Osteocyte (in vitro differentiated cells): ENCODE results near the gene MYO10. TPM values are rescaled to one million over a fixed set of nuclear protein-coding genes. Genes with fewer than 3 reads are reported as not detected.

ENCODE experiments used
- DNase-seq: peaks from one replicate; pipeline ENCODE4 v3.0.0; 2021; ENCODE audit warnings: mixed read lengths; ENCODE audit not compliant: unreplicated experiment; ENCODE audit errors: extremely low spot score
- H3K27ac Mint-ChIP-seq: one replicate; pipeline ENCODE4 v1.8.0; 2021; ENCODE audit warnings: mild to moderate bottlenecking, mixed read lengths; ENCODE audit not compliant: unreplicated experiment
- H3K27me3 Mint-ChIP-seq: one replicate; pipeline ENCODE4 v1.8.0; 2021; ENCODE audit warnings: mixed read lengths; ENCODE audit not compliant: unreplicated experiment
- H3K36me3 Mint-ChIP-seq: one replicate; pipeline ENCODE4 v1.8.0; 2021; ENCODE audit warnings: mixed read lengths; ENCODE audit not compliant: unreplicated experiment
- H3K4me1 Mint-ChIP-seq: one replicate; pipeline ENCODE4 v1.8.0; 2021; ENCODE audit warnings: mixed read lengths; ENCODE audit not compliant: unreplicated experiment
- H3K4me3 Mint-ChIP-seq: one replicate; pipeline ENCODE4 v1.8.0; 2021; ENCODE audit warnings: mild to moderate bottlenecking, moderate library complexity, mixed read lengths; ENCODE audit not compliant: unreplicated experiment
- H3K9me3 Mint-ChIP-seq: one replicate; pipeline ENCODE4 v1.8.0; 2021; ENCODE audit warnings: mixed read lengths; ENCODE audit not compliant: unreplicated experiment
- total RNA-seq: library from RNA; stranded (reverse); gene quantifications from 2 replicates; pipeline ENCODE4 v1.2.1, GENCODE V29; 2021
- TF ChIP-seq, protein P1 (sequence below): fragments of 200-600 bp; sonication (generic); IDR thresholded peaks from 2 replicates; pipeline ENCODE4 v1.5.0; 2021; ENCODE audit warnings: antibody characterized with exemption, mild to moderate bottlenecking, moderate library complexity

The MYO10 gene
- total RNA-seq, 1 donor from 2014 or later, result 87.8 TPM

DNA sequence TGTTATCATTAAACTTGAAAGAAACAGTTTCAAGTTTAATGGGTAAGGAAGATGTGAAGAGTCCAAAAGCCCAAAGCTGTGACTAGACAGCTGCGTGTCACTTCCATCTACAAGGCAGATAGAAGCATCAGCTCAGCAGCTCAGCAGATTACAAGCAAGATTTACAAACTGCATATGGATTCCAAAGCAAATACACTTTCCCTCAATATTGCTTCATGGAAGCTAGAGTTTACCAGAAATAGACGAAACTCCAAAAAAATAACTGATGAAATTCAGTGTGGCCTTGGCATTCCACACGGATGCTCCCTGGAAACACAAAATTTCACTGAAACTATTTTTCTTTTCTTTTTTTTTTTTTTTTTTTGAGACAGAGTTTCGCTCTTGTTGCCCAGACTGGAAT is 17.9 kb downstream of the MYO10 start:
- peaks cover 13% of the 10 kb centered on the region for H3K36me3 Mint-ChIP-seq
- no peaks in the 10 kb centered on the region for H3K27me3 Mint-ChIP-seq
- H3K4me1 Mint-ChIP-seq, result peaks cover 59% of the 10 kb centered on the region
- no peak overlapping the region for H3K4me3 Mint-ChIP-seq
- H3K9me3 Mint-ChIP-seq, result no peaks in the 10 kb centered on the region
- TF ChIP-seq, protein P1, sequence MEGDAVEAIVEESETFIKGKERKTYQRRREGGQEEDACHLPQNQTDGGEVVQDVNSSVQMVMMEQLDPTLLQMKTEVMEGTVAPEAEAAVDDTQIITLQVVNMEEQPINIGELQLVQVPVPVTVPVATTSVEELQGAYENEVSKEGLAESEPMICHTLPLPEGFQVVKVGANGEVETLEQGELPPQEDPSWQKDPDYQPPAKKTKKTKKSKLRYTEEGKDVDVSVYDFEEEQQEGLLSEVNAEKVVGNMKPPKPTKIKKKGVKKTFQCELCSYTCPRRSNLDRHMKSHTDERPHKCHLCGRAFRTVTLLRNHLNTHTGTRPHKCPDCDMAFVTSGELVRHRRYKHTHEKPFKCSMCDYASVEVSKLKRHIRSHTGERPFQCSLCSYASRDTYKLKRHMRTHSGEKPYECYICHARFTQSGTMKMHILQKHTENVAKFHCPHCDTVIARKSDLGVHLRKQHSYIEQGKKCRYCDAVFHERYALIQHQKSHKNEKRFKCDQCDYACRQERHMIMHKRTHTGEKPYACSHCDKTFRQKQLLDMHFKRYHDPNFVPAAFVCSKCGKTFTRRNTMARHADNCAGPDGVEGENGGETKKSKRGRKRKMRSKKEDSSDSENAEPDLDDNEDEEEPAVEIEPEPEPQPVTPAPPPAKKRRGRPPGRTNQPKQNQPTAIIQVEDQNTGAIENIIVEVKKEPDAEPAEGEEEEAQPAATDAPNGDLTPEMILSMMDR, result no peak
- peak overlapping the region; percentile 73 for H3K27ac Mint-ChIP-seq
- no peak for DNase-seq

DNA sequence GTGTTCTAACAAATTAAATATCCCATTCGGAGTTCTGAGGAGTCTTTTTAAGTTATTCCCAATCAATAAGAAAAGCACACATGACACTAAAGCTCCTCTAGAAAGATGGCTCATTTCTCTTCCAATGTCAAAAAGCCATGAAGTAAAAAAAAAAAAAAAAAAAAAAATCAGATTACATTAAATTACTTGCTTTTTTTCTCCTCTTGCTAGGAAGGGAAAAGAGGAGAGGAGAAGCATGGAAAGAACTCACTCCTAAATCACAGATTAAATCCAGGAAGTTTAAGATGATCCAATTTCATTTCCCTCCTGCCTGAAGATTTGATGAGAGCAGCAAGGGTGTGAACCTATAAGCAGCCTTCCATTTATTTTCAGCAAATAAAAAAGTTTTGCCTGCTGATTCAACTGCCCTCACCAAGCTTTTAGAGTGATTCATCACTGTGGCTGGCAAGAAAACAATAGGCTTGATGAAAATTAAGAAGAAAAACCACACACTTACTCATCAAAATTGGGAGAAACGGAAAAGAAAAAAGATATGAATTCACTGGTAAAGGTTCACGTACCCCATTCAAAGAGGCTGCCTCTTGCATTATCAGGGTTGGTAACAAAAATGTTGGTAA is 19.7 kb downstream of the MYO10 start:
- H3K4me1 Mint-ChIP-seq, result peaks cover 71% of the 10 kb centered on the region
- H3K27me3 Mint-ChIP-seq, result no peaks in the 10 kb centered on the region
- H3K27ac Mint-ChIP-seq, result peak overlapping the region; percentile 73
- H3K36me3 Mint-ChIP-seq, result peaks cover 8% of the 10 kb centered on the region
- H3K4me3 Mint-ChIP-seq, result peak overlapping the region; percentile 36
- TF ChIP-seq, protein P1, result no peak
- no peak for DNase-seq
- no peaks in the 10 kb centered on the region for H3K9me3 Mint-ChIP-seq

DNA sequence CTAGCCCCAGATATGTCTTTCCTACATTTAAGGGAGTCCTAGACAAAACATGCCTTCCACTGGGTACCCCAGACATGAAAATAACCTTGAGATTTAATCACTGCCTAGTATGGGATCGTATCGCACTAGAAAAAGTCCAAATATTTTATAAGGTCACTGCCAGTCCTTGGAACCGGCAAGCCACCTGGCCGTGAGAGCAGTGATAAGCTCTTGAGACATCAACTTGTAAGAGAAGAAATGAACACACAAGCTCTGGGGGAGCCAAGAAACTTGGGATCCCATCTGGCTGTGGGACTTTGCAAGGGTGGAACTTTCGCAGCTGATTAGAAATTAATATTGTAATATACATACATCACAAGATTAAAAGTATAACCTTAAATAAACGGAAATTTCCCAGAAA is 21.5 kb downstream of the MYO10 start:
- DNase-seq, result no peak
- Mint-ChIP-seq H3K4me3 (no peak overlapping the region), H3K9me3 (no peaks in the 10 kb centered on the region), H3K4me1 (peaks cover 79% of the 10 kb centered on the region), H3K27ac (no peak overlapping the region), H3K36me3 (peaks cover 2% of the 10 kb centered on the region), H3K27me3 (no peaks in the 10 kb centered on the region)
- TF ChIP-seq, protein P1, result no peak

DNA sequence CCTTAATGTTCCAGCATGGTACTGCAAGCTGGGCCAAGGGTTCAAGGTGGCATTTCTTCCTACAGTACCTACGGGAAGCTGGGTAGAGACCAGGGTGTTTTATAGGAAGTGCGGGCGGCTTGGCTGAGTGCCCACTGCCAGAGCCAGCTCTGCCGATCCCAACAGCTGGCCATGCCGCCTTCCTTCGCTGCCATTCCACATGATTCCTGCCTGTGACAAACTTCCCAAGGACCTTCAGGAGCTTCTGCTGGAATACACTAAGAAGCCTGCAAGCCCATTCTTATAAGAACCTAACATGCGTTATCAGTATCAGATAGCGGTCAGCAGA is 22.0 kb downstream of the MYO10 start:
- Mint-ChIP-seq H3K27ac (no peak overlapping the region), H3K4me1 (peaks cover 80% of the 10 kb centered on the region), H3K27me3 (no peaks in the 10 kb centered on the region), H3K4me3 (no peak overlapping the region), H3K9me3 (no peaks in the 10 kb centered on the region), H3K36me3 (peaks cover 2% of the 10 kb centered on the region)
- DNase-seq, result no peak
- TF ChIP-seq, protein P1, result no peak

GRCh38 chr5:16913187-16914107 is 22.6 kb downstream of the MYO10 start:
- Mint-ChIP-seq H3K4me1 (peaks cover 81% of the 10 kb centered on the region), H3K27me3 (no peaks in the 10 kb centered on the region), H3K4me3 (no peak overlapping the region), H3K27ac (peak overlapping the region; percentile 65), H3K36me3 (peaks cover 4% of the 10 kb centered on the region), H3K9me3 (no peaks in the 10 kb centered on the region)
- TF ChIP-seq, protein P1, result no peak
- no peak for DNase-seq
